Sigmoid colon (tissue), 3 donors: ENCODE measurements around the gene TMEM181.

Experiments used
- CTCF ChIP-seq, 4 experiments: fragments of 450-650 bp in 3 of 4; fragments of 200-600 bp in 1 of 4; IDR thresholded peaks; one replicate each; pipeline ENCODE4 v1.5.1; 2016 to 2019; ENCODE audit warnings: antibody characterized with exemption in 4 of 4, mild to moderate bottlenecking in 3 of 4, moderate library complexity in 2 of 4
- POLR2A ChIP-seq, 2 donors: fragments of 450-650 bp; IDR thresholded peaks; one replicate each; pipeline ENCODE4 v1.6.1; 2016; ENCODE audit warnings: antibody characterized with exemption in 2 of 2, mild to moderate bottlenecking in 2 of 2, moderate library complexity in 2 of 2

DNA sequence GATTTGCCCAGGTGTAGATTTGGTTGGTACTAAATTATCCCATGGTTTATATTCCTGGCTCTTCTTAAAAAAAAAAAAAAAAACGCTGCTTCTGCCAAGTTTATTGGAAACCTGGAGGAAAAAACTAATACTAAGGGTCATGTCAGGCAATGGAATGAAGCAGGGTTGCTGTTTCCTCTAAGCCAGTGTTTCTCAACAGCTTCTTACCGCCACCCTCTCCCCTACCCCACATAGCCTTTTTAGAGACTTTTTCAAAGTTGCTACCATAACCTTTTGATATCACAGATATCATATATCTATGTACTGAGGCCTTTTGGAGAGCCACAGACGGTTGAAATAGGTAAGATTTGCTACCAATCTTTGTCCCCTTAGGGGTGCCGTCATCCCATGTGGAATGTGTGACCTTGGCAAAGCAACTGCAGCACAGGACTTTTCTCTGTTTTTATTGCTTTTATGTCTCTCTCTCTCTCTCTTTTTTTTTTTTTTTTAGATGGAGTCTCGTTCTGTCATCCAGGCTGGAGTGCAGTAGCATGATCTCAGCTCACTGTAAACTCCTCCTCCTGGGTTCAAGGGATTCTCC, 124.9 kb downstream of the TMEM181 start:
- TF ChIP-seq CTCF (IDR thresholded peaks at IDR 0.05) = no peak
- TF ChIP-seq POLR2A (IDR thresholded peaks at IDR 0.05) = no peak
